GM18951 (cell line): ENCODE results near the gene RELA.
"Not testable (repeated sequence)": the region's sequence is repeated elsewhere in the genome, so short reads cannot be mapped to it uniquely, and the experiment has no call there.

Source experiments
- POLR2A ChIP-seq: IDR thresholded peaks from 4 replicates; pipeline ENCODE4 v1.6.1; 2011; ENCODE audit warnings: mild to moderate bottlenecking; ENCODE audit not compliant: insufficient read length, insufficient read depth; ENCODE audit errors: extremely low read depth
- in situ Hi-C: fragments of 300-500 bp; cut with MboI; formaldehyde crosslinking; loops from one replicate; pipeline ENCODE4 v1.12.0; 2022; ENCODE audit warnings: low sequenced_read_pairs, mixed read lengths, inconsistent platforms; ENCODE audit not compliant: unreplicated experiment

The RELA gene

DNA sequence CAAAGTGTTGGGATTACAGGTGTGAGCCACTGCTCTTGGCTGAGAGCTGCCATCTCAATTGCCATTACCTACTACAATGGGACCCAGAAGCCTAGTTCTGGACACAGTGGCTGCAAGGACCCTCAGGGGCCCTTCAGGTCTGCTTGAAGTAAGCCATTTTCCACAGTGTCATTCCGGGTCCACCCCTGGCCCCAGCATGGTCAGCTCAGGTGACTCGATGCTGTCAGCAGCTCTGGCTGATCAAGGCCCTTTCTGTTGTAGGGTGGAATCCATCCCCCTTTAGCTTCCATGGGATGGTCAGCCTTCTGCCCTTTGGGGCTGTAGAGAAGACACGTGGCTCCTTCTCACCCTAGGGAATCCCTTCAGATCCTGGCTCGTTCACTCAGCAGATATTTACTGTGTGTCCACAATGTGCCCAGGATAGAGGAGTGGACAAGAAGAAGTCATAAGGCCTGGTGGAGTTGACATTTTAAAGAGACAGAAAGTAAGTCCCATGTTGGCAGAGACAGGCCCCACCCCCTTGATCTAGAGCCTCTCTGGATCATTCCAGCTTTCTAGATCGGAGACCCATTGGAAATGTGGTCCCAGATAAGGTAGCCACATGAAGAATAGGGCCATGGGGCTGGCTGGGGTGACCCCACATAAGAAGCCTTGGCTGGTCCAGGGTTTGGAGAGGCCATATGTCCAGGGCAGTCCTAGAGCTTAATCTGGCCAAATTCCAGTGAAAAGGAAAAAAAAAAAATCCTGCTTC is 34.3 kb upstream of the RELA start:
- in situ Hi-C loops: no loop called here
- TF ChIP-seq POLR2A: no peak

DNA sequence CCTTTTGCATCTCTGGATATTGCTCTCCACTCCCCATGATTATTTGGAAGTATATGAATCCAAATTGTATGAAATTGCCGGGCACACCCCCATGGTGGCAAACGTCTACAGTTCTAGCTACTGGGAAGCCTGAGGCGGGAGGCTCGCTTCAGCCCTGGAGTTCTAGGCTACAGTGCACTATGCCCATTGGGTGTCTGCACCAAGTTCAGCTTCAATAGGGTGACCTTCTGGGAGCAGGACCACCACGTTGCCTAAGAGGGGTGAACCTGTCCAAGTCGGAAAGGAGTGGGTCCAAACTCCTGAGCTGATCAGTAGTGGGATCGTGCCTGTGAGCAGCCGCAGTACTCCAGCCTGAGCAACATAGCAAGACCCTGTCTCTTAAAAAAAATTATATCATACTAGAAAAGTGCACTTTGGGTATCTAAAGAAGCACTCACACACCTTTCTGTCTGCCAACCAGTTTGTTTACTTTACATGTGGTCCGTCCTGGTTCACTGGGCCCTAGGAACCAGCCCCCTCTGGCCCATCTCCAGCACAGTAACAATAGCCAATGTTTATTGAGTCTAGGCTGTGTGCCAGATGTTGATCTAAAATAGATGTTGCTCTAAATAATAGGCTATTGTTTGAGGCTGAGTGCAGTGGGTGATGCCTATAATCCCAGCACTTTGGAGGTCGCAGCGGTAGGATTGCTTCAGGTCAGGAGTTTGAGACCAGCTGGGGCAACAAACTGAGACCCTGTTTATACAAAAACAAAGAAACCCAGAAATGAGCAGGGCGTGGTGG is 32.9 kb upstream of the RELA start:
- in situ Hi-C loops: no loop called here
- no peak for TF ChIP-seq POLR2A

DNA sequence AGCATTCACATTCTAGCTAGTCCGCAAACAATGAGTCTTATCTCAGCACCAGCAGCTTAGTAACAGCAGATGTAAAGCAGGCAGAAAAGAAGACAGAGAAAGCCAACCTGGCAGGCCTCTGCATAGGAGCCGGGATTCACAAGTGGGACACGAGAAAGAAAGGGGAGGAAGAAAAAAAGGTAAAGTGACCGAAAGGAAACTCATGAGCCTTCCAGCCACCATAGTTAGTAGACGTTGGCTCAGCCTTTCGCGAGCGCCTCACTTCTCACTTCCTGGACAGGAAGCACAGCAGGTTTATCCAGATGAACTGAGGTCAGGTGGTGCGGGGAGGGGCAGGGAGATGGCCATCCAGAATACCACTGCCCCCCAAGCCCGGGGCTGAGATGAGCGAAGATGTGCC is 29.7 kb upstream of the RELA start:
- TF ChIP-seq POLR2A: no peak
- in situ Hi-C loops: no loop called here

DNA sequence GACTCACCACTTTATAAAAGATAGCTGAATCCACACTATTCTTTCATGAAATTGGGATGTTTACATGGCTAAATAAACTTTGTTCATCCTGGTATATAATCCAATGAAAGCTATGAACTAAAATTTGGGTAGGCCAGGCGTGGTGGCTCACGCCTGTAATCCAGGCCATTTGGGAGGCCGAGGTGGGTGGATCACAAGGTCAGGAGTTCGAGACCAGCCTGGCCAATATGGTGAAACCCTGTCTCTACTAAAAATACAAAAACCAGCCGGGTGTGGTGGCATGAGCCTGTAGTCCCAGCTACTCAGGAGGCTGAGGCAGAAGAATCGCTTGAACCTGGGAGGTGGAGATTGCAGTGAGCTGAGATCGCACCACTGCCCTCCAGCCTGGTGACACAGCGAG is 29.1 kb upstream of the RELA start:
- in situ Hi-C loops: not testable (repeated sequence)

DNA sequence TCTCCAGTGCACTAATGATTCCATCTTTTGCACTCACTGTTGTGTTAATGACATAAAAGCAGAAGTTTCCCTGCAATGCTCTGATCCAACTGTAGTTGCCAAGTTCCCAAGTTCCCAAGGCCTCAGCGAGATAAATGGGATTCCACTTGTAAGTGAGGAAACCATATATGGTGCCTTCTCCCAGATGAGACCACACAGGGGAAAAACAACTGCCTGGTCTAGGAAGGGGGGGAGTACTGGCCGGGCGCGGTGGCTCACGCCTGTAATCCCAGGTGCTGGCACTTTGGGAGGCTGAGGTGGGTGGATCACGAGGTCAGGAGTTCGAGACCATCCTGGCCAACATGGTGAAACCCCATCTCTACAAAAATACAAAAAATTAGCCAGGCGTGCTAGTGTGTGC is 23.3 kb upstream of the RELA start:
- TF ChIP-seq POLR2A: no peak
- in situ Hi-C loops: no loop called here

DNA sequence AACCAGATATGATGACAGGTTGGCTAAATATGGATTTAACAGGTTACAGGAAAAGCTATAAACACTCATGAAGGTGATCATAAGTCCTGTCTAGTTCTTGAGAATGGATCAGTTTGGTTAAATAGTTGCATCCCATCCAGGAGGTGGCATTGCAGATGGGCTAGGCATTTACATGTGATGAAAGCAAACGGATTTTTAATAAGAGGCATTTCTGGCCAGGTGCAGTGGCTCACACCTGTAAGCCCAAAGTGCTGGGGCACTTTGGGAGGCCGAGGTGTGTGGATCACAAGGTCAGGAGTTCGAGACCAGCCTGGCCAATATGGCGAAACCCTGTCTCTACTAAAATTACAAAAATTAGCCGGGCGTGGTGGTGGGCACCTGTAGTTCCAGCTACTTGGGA is 20.8 kb upstream of the RELA start:
- in situ Hi-C loops: not testable (repeated sequence)

DNA sequence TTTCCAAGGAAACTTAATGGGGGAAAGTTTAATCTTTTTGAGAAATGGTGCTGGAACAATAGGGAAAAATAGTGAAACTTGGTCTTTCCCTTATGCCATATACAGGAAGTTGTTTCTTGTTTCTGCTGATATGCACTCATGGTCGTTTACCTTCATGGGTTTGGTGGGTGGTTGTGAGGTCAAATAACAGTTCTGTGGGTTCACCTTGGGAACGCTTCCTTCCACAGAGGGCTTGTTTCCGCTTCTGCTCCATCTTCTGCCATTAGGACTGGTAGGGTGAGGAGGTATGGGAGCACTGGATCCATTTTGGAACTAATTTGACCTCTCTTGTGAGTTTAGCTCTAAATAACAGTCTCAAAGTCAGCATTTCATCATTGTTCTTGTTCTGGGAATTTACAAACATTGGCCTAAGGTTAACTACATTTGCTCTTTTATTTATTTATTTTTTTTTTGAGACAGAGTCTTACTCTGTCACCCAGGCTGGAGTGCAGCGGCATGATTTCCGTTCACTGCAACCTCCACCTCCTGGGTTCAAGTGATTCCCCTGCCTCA is 17.6 kb upstream of the RELA start:
- in situ Hi-C loops: no loop called here
- TF ChIP-seq POLR2A: no peak

DNA sequence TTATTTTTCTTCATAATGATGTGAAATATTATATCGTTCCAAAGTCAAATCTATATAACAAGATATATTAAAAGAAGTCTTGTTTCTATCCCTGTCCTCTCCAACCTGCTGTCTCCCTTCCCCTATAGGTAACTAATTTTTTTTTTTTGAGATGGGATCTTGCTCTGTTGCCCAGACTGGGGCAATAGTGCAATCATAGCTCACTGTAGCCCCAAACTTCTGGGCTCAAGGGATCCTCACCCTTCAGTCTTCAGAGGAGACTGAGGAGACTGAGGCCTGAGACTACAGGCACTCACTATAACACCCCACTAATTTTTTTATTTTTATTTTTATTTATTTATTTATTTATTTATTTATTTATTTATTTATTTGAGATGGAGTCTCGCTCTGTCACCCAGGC is 10.3 kb upstream of the RELA start:
- in situ Hi-C loops: no loop called here
- TF ChIP-seq POLR2A: no peak

DNA sequence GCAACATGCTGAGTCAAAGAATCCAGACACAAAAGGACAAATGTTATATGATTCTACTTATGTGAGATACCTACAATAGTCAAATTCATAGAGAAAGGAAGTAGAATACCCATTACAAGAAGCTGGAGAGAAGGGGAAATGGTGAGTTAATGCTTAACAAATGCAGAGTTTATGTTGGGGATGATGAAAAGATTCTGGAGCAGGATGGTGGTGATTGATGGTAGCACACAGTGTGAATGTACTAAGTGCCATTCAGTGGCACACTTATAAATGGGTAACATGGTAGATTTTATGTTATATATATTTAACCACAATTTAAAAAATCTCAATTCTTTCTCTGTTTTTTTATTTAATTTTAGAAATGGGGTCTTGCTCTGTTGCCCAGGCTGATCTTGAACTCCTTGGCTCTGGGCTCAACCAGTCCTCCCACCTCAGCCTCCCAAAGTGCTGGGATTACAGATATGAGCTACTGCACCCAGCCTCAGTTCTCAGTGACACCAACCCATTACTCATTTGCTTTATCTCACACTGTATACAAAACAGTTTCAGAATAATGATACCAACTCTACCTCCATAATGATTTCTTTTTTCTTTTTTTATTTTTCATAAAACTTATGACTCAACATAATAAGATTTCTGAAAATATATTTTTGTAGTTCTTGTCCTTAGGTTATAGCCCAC is 9.6 kb upstream of the RELA start:
- in situ Hi-C loops: no loop called here
- TF ChIP-seq POLR2A: no peak

DNA sequence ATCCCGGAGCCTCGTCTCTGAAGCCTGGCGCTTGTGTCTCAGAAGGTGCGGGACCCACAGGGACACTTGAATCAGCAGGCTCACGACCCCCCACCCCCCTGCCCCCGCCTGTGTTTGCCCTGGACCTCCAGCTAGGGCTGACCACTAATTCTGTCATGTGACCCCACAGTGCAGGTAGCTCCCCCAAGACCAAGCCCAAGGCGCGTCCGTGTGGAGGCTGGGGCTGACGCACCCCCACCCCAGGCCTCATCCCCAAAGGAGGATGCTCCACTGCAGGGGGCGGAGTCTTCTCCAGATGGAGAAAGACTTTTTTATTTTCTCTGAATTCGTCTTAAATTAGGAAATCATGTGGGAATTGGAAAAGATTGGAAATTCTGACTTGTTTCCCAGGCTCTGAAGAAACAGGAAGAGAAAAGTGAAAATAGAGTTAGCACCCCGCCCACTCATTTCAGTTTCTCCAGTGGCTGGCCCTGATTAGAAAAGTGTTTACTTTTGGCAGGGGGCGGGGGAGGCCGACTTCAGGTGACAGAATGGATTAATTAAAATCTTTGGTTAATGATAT is 1.0 kb upstream of the RELA start:
- in situ Hi-C loops: no loop called here
- no peak for TF ChIP-seq POLR2A

DNA sequence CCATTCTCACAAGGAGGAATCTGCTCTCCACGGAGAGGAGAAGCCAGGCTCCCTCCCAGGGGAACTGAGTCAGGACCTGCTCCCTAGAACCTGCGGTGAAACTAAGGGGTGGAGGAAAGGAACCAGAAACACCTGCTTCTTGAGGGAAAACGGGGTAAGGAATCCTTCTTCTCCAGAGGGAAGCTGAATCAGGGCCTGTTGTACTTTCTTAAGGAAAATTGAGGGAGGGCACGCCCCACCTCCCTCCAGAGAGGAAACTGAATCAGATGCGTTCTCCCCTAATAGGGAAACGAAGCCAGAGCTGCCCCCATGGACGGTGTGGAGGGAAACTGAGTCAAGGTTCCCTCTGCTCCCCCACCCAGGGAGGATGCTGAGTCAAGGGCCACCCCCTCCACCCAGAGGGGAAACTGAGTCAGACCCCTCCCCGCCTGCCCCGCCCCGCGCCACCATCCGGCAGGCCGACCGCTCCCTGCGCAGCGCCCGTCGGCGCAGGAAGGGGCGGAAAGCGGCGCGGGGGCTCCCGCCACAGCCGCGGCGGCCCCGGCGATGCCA is 393 bp downstream of the RELA start:
- in situ Hi-C loops: no loop called here

DNA sequence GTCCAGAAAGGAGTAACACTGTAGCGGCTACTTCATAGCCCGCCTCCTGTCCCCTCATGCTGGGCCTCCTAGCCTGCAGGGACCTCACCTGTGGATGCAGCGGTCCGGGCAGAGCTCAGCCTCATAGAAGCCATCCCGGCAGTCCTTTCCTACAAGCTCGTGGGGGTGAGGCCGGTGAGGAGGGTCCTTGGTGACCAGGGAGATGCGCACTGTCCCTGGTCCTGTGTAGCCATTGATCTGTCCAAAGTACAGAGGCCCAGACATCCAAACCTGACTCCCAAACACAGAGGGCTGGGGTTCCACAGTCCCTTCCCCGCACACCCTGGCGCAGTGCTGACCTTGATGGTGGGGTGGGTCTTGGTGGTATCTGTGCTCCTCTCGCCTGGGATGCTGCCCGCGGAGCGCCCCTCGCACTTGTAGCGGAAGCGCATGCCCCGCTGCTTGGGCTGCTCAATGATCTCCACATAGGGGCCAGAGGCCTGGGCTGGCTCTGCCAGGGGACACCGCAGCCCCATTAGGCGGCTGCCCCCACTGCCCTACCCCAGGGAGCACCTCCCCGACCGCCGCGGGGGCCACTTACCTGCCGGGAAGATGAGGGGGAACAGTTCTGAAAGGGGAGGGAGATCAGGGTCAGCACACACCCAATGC is 993 bp downstream of the RELA start:
- in situ Hi-C loops: no loop called here

More for the DNA sequence above, 393 bp downstream of the RELA start:
- no peak for TF ChIP-seq POLR2A

DNA sequence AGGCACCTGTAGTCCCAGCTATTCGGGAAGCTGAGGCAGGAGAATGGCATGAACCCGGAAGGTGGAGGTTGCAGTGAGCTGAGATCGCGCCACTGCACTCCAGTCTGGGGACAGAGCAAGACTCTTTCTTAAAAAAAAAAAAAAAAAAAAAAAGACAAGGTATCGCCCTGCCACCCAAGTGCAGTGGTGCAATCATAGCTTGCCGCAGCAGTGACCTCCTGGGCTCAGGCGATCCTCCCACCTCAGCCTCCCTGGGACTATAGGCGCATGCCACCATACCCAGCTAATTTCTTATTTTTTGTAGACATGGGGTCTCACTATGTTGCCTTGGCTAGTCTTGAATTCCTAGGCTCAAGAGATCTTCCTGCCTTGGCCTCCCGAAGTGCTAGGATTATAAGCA is 1.8 kb downstream of the RELA start:
- in situ Hi-C loops: not testable (repeated sequence)

More for the DNA sequence above, 993 bp downstream of the RELA start:
- no peak for TF ChIP-seq POLR2A
